GM19025 (cell line): ENCODE measurements around the gene UGCG.

Experiments used
- ATAC-seq: cut with Tn5 transposase; IDR thresholded peaks from one replicate; pipeline ENCODE4 v1.9.1; 2021; ENCODE audit warnings: mild to moderate bottlenecking, low read depth, moderate library complexity; ENCODE audit not compliant: unreplicated experiment

Gene UGCG

DNA sequence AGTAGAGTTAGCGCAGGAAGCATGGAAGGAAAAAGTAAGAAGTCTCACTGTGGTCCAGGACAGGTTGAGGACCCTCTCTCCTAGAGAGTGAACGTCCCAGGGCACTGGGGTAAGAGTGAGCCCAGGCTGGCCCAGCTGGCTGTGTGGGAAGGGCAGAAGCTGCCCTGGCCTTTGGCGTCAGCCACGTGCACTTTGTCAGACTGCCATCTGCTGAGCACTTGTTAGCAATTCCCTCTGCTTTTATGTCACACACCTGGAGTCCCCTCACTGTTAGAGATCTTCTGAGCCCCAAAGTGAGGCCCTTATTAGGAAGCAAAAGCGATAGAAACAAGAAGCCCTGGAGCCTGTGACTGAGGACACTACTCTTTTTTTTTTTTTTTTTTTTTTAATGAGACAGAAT, 79.1 kb downstream of the UGCG start:
- no peak for ATAC-seq

DNA sequence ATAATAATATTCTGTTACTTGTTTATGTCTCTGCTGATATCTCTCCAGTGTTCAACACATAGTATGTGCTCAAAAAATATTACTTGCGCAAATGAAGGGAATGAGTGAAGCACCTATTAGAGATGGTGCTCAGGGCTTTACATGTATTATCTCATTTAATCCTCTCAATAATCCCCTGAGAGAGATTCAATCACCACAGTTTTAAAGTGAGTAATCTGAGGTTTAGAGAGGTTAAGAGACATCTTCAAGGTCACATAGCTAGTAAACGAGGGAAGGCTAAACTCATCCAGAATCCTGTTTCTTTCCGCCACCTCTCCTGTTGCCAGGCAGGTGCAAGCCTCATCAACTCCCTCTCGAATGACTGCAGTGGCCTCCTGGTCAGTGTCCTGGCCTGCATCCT, 82.0 kb downstream of the UGCG start:
- ATAC-seq, result no peak

DNA sequence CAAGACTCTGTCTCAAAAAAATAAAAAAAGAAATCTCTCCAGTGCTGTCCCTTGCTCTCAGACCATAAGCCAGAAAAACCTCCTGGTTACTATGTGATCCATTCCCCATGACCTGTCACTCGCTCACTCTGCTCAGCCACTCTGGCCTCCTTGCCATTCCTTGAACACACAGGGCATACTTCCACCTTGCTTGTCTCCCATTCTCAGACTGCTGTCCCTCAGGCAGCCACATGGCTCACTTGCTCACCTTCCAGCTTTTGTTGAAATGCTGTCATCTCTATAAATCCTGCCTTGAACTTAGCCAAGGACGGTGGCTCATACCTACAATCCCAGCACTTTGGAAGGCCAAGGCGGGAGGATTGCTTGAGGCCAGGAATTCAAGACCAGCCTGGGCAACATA, 82.9 kb downstream of the UGCG start:
- no peak for ATAC-seq

DNA sequence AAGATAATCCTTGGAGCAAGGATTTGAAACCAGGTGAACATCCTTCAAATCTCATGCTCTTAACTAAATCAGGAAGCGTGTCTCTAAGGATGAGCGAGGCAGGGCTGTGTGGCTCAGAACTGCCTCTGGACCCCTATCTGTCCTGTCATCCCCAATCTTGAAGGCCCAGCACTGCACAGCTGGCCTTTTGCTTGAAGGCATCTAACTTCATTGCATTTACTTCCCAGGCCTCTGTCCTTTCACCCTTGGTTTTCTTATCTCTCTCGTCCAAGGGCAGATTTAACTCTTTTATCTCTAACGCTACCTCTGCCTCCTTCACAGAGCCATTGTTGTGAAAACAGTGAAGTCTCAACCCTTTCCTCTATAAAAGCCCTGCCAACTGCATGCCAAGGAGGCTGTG, 83.8 kb downstream of the UGCG start:
- ATAC-seq, result no peak

DNA sequence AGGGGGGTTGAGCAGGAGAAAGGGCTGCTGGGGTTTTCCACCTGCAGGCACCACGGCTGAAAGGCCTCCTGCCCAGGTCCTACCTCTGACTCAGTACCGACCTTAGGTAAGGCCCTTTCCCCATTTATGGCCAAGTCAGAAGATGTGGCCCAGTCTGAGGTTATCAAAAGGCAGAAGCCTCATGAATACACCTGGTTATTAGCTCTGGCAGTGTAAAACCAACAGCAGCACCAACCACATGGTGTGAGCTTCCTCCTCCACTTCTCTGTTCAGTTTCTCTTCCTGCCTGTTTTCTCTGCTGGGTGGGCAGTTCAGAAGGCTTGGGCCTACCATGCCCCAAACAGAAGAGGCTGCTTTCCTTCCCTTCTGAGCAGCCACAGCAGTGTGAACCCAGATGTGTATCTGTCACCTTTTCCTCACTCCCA, 86.9 kb downstream of the UGCG start:
- peak; percentile 70 for ATAC-seq

DNA sequence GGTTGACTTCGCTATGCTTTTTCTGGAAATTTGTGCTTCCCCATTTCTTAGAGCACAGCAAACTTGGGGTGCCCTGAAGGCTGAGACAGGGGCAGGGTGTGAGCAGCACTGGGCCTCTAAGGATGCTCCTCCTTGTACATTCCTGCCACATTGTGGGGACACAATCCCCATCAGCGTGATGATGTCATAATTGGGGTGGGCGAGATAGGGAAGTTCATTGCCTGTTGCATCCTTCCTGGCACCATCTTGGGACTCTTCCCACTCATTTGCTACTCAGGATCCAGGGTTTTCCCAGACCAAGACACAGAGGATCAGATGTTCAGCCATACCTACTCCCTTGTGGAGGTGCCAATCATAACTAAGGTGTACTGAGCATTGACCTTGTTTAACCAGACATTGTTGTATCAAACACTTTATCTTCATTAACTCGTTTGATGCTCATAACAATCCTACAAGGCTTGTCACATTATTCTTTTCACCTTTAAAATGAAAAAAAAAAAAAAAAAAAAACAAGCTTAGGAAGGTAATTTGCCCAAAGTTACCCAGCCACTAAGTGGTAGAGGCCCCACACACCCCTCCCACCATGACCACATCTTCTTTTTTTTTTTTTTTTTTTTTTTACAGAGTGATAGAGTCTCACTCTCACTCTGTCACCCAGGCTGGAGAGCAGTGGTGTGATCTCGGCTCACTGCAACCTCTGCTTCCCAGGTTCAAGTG, 87.6 kb downstream of the UGCG start:
- ATAC-seq, result no peak
